DMS114 treated with DMSO at 0.1 percent for 48 hours (cell line): ENCODE measurements around the gene TAP1.
"Not testable (repeated sequence)": the region's sequence is repeated elsewhere in the genome, so short reads cannot be mapped to it uniquely, and the experiment has no call there.

Experiments
- DNase-seq: peaks from one replicate; lab custom pipeline; 2025; ENCODE audit not compliant: unreplicated experiment; lab: John Stamatoyannopoulos, UW

TAP1 gene

DNA sequence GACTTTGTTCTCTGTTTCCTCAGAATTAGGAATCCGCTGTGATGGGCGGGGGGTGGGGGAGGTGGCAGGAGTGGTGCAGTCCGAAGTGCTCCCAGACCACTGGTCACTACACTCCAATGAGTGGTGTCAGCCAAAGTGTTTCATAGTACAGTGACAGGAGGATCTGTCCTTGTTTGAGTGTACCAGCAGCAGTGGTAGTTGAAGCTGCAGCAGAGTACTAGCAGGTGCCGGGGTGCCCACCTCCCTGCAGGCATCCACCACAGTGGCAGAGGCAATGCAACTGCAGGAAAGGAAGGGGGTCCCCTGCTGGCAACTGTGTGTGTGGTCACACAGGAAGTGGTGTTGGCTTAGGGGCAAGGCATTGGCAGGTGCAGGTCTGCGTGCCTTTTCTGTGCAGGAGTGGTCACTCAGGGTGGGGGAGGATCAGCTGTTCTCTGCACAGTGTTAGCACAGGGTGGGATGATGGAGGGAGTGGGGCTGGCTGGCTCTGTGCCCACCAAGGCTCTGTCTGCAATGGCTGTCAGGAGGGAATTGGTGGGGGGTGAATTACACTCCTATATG lies 46.4 kb downstream of the TAP1 start:
- no peak for DNase-seq

DNA sequence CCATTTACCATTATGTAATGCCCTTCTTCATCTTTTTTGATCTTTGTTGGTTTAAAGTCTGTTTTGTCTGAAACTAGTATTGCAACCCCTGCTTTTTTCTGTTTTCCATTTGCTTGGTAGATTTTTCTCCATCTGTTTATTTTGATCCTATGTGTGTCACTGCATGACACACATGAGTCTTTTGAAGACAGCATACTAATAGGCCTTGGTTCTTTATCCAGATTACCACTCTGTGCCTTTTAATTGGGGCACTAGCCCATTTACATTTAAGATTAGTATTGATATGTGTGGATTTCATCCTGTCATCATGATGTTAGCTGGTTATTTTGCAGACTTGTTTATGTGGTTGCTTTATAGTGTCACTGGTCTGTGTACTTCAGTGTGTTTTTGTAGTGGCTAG lies 48.1 kb downstream of the TAP1 start:
- not testable (repeated sequence) for DNase-seq

DNA sequence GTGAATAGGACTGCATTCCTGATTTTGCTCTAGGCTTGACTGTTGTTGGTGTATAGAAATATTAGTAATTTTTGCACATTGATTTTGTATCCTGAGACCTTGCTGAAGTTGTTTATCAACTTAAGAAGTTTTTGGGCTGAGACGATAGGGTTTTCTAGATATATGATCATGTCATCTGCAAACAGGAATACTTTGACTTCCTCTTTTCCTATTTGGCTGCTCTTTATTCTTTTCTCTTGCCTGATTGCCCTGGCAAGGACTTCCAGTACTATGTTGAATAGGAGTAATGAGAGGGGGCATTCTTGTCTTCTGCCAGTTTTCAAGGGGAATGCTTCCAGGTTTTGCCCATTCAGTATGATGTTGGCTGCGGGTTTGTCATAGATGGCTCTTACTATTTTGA lies 50.1 kb downstream of the TAP1 start:
- DNase-seq, result no peak

DNA sequence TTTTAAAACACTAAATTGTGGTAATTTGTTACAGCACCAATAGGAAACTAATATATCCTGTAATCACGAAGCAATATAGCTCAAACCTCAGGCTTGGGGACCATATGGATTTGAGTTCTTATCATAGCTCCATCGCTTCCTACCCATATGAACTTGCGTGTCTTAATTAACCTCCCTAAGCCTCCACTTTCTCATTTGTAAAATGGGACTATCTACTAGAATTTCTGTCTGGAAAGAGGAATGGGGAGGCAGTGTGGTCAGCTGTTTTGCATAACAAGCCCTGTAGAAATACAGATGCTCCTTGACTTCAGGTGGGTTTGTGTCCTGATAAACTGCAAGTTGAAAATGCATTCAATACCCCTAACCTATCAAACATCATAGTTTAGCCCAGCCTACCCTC lies 53.8 kb downstream of the TAP1 start:
- DNase-seq, result no peak

DNA sequence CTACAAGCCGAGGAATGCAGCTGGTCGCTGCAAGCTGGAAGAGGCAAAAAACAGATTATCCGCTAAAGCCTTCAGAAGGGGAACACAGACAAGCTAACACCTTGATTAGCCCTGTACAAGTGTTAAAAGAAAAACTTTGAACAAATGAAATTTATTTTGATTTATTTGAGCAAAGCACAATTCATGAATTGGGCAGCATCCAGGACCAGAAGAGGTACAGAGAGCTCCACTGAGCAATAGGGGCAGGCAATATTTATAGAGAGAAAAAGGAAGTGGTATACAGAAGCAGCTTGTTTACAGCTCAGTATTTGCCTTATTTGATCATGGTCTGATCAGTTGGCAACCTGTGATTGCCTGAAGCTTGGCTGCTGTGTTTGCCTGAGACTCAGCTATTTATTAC lies 54.3 kb downstream of the TAP1 start:
- DNase-seq, result no peak

DNA sequence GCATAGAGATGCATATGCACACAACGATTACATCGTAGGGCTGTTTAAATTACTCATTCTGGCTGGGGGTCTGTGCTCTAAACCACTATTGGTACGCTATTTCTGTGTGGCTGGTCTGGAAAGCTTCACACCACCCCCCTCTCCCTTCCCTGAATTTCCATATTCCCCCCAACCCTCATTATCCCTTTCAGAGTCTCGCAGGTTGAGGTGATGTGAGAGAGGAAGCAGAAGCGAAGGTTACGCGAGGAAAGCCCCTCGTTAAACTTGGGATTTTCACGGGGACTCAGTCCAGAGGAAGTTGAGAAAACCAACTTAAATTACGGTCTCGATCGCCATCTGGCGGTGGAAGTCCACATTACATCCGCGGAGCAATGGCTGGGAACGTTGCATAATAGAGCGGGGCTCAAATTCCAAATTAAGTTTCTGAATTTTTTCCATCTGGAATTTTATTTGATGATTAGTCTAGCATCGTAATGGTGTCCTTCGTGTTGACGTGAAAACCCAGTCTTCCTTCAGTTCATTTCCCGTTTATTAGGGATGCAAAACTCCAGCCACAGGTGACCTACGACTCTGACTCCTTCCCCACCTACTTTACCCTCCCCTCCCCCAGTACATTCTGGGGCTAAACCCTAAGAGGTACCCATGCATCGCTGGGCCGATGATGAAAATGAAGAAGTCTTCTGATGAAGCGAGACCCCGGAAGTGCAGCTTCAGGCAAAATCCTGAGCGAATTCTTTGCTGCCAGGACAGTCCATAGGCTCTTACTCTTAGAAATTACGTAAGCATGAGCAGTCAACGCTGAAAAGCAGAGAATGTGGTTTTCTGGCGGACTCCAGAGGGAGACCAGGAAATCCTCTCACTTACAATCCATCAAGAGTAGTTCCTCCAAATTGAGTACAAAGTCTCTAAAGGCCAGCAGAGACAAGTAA lies 56.4 kb downstream of the TAP1 start:
- peak; percentile 63 for DNase-seq
